ENCODE results near the gene MEGF6.

Gene MEGF6

DNA sequence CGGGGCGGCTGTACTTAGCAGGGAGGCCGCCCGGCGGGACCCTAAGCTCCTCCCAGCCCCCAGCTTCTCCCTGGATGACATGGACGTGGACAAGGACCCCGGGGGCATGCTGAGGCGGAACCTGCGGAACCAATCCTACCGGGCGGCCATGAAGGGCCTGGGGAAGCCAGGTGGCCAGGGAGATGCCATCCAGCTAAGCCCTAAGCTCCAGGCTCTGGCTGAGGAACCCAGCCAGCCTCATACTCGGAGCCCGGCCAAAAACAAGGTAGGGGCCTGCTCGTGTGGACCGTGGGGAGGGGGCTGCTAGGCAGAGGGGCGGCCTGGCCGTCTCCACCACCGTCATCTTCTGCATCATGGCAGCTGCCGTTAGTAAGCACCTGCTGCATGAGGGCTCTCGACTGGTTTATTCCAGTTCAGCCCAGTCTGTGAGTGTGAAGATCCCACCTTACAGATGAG is 147.9 kb downstream of the MEGF6 start:
- no peak overlapping the region for H3K27ac ChIP-seq
- TF ChIP-seq, protein P1, sequence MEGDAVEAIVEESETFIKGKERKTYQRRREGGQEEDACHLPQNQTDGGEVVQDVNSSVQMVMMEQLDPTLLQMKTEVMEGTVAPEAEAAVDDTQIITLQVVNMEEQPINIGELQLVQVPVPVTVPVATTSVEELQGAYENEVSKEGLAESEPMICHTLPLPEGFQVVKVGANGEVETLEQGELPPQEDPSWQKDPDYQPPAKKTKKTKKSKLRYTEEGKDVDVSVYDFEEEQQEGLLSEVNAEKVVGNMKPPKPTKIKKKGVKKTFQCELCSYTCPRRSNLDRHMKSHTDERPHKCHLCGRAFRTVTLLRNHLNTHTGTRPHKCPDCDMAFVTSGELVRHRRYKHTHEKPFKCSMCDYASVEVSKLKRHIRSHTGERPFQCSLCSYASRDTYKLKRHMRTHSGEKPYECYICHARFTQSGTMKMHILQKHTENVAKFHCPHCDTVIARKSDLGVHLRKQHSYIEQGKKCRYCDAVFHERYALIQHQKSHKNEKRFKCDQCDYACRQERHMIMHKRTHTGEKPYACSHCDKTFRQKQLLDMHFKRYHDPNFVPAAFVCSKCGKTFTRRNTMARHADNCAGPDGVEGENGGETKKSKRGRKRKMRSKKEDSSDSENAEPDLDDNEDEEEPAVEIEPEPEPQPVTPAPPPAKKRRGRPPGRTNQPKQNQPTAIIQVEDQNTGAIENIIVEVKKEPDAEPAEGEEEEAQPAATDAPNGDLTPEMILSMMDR (conservative IDR thresholded peaks at IDR 0.05): no peak

DNA sequence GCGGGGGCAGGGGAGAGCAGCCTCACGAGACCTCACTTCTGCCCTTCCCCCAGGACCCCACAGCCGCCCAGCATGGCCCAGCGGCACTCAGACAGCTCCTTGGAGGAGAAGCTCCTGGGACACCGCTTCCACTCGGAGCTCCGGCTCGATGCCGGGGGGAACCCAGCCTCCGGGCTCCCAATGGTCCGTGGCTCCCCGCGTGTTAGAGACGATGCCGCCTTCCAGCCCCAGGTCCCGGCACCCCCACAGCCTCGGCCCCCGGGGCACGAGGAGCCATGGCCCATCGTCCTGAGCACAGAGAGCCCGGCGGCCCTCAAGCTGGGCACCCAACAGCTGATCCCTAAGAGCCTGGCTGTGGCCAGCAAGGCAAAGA is 148.3 kb downstream of the MEGF6 start:
- TF ChIP-seq, protein P1 (conservative IDR thresholded peaks at IDR 0.05): no peak
- H3K27ac ChIP-seq: no peak overlapping the region

DNA sequence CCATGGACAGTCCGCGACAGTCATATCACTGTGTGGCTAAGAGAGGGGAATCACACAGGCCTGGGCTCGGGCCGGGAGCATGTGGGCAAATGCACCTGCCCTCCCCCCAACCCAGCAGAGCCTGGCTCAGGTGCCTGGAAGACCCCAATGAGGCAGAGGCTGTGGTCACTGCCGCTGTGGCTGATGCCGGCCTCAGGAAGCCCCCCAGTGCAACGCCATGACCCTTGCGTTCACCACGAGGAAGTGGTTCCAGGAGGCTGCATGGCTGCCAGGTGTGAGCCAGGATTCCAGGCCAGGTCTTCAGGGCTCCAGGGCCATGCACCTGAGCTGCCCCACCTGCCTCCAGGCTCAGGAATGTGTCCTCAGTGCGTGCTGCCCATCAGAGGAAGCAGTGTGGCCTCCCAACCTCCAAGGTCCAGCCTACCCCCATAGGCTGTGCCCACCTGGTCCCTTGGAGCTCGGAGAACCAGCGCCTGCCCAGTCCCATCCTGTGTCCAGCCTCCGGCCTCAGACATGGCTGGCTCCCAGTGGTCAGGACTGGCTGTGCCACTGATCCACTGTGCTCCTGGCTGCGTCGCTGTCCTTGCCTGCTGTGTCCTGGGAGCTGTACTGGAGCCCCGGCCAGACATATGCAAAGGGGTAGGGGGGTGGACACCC is 148.8 kb downstream of the MEGF6 start:
- TF ChIP-seq, protein P1 (conservative IDR thresholded peaks at IDR 0.05): no peak
- no peak overlapping the region for H3K27ac ChIP-seq

DNA sequence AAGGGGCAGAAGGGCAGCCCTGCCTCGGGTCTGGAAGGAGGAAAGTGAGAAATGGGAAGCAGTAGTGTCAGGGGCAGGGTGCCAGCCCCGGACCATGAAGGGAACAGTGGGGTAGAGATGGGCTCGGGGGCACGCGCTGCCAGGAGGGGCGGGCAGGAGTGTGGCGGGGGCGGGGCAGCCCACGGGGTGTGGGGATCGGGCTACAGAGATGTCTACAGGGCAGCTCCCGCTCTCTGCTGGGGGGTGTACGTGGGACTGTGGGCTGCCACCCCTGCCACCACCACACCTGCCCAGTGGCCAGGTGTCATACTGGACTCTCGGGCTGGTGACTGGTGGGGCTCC is 149.4 kb downstream of the MEGF6 start:
- H3K27ac ChIP-seq: no peak overlapping the region
- TF ChIP-seq, protein P1 (conservative IDR thresholded peaks at IDR 0.05): no peak

DNA sequence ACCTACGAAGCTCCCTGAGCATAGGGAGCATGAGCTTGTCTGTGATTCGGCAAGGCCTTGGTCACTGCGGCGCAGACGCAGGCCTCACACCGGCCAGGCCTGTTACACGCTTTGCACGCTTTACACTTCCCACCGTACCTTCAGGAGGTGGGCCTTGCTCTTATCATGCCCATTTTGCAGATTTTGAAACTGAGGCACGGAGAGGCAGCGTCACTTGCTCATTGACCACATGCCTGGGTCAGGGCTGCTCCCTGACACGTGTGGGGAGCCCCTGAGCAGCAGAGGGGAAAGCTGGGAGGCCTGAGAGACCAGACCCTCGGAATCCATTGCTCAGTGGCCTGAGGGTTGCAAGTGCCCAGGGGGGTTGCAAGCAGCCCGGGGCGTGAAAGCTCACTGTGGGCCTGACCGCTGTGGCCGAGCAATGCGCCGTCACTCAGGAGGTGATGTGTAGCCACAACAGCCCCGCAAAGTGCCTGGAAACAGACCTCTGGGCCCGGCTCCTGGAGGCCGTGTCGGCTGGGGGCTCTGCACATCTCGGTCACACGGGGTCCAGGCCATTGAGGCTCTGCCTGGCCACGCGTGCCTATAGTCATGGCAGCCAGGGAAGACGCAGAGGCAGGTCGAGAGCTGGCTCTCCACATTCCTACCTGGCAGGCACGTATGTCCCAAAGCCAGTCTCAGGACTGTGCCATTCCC is 149.9 kb downstream of the MEGF6 start:
- H3K27ac ChIP-seq: peak overlapping the region; percentile 67
- TF ChIP-seq, protein P1 (conservative IDR thresholded peaks at IDR 0.05): no peak

DNA sequence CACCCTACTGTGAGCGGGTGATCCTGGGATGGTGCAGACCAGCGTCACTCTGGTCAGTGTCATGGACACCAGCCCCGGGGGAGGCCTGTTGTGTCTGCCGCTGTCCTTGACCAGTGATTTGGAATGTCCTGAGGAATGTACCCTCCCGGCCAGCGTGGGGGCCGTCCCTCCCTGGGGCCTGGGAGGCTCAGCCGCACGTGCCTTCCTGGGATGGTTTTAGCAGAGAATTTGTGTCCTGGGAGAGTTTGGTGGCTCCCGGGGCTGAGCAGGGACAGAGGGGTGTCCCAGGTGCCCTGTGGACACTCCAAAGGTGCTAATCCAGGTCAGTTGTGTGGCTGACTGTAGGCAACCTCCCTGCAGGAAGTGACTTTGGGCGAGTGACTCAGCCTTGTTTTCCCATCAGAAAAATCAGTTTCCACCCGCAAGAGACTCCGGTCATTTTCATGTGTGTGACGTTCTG is 150.6 kb downstream of the MEGF6 start:
- TF ChIP-seq, protein P1 (conservative IDR thresholded peaks at IDR 0.05): no peak
- peak overlapping the region; percentile 67 for H3K27ac ChIP-seq

DNA sequence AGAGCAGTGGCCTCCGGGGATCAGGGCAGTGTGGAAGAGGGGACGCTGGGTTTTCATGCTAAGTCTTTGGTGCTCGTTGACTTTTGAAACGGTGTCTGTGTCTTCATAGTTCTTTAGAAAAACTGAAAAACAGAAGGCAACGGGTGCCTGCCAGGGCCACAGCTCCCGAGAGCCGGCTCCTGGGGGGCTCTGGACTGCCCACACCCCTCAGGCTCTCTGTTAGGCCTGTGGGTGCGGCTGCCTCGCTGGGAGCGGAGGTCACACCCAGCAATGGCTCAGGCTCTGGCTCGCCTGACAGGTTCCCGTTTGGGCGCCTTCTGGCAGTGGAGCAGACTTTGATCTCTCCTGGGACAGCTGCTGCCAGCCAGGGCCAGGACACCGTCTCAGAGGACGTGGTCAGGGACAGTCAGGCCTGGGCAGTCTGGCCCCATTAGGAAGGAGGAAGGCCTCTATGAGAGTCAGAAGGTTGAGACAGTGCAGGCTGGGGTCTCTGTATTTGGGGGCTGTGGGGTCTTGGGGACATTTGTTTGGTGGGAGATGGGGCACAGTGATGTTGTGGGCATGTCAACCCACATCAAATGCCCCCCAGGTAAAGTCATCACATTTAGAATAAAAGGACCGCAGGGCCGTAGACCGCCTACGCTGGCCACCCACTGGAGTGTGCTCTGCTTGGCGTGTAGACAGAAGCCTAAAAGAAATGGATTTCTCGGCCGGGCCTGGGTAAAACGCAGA is 151.2 kb downstream of the MEGF6 start:
- peak overlapping the region; percentile 67 for H3K27ac ChIP-seq
- TF ChIP-seq, protein P1 (conservative IDR thresholded peaks at IDR 0.05): no peak
